GM12891 (cell line): ENCODE measurements around the gene COX14.

Source experiments
- POLR2A ChIP-seq: IDR thresholded peaks from 2 replicates; pipeline ENCODE4 v1.6.1; 2011; ENCODE audit warnings: low read depth, low read length, control low read depth
- POLR2AphosphoS5 ChIP-seq: IDR thresholded peaks from 2 replicates; pipeline ENCODE4 v1.6.1; 2011; ENCODE audit warnings: low read depth, low read length, control low read depth
- SPI1 ChIP-seq: IDR thresholded peaks from 2 replicates; pipeline ENCODE4 v1.6.1; 2011; ENCODE audit warnings: low read depth, low read length, control low read depth
- TAF1 ChIP-seq: IDR thresholded peaks from 2 replicates; pipeline ENCODE4 v1.6.1; 2011; ENCODE audit warnings: low read depth, low read length, control low read depth

DNA sequence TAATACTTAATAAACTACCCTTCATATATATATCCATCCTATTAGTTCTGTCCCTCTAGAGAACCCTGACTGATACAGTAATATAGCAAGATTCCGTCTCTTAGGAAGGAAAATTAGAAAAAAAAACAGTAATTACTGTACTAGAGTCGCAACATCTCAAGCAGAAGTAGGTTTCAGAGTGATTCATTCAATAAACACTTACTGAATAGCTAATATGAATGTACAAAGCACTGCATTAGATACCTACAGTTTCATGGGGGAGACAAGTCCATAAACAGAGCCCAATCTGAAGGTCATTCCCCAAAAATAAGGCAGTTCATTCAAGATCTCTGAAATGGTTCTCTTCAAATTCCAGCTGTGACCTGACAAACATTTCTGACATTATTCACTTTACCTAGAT lies 45.2 kb downstream of the COX14 start:
- TF ChIP-seq TAF1 (no peak), POLR2A (no peak), POLR2AphosphoS5 (no peak), SPI1 (no peak)
